HepG2 (cell line): ENCODE results near the gene GP1BA. TPM values are rescaled to one million over a fixed set of nuclear protein-coding genes. Genes with fewer than 3 reads are reported as not detected.

ENCODE experiments used
- AHR ChIP-seq: IDR thresholded peaks from 2 replicates; pipeline ENCODE4 v1.6.1; 2018; ENCODE audit warnings: missing genetic modification reagents, missing compliant biosample characterization
- GFI1 ChIP-seq: sonication (generic); formaldehyde crosslinking; IDR thresholded peaks from 2 replicates; pipeline ENCODE4 v1.5.0; 2020; ENCODE audit warnings: missing genetic modification reagents, mild to moderate bottlenecking, borderline replicate concordance
- MBD4 ChIP-seq: IDR thresholded peaks from 2 replicates; pipeline ENCODE4 v1.6.1; 2012; ENCODE audit warnings: low read length, inconsistent platforms, borderline replicate concordance
- REST ChIP-seq, 2 experiments: IDR thresholded peaks; 2 replicates each; pipeline ENCODE4 v1.6.1; 2011 to 2012; ENCODE audit warnings: low read length in 2 of 2, borderline replicate concordance in 1 of 2, low read depth in 1 of 2, mild to moderate bottlenecking in 1 of 2, moderate library complexity in 1 of 2
- THAP9 ChIP-seq: sonication (generic); formaldehyde crosslinking; IDR thresholded peaks from 2 replicates; pipeline ENCODE4; 2020; ENCODE audit warnings: missing genetic modification reagents, mild to moderate bottlenecking, borderline replicate concordance
- ZNF646 ChIP-seq: sonication (generic); formaldehyde crosslinking; IDR thresholded peaks from 2 replicates; pipeline ENCODE4 v1.9.0; 2021; ENCODE audit warnings: mild to moderate bottlenecking, missing genetic modification reagents
- ZNF841 ChIP-seq: sonication (generic); formaldehyde crosslinking; IDR thresholded peaks from 2 replicates; pipeline ENCODE4 v1.8.1; 2023; ENCODE audit warnings: missing genetic modification reagents, borderline replicate concordance
- polyA plus RNA-seq, 8 experiments: library from polyadenylated mRNA; depleted of rRNA in 3 of 8; stranded (reverse) in 7 of 8; unstranded in 1 of 8; fragments of >200 nt; fragmentation: Illumina TruSeq in 4 of 8; extraction: Trizol in 4 of 8; gene quantifications; 2 replicates each; pipeline versions ENCODE4 v1.2.1 to v1.2.3, GENCODE V29; 2011 to 2016; ENCODE audit warnings: low read depth in 4 of 8, missing spikeins in 1 of 8, mixed read lengths in 1 of 8; ENCODE audit not compliant: insufficient read depth in 1 of 8
- total RNA-seq, 5 experiments: library from RNA; depleted of rRNA; stranded (reverse); fragments of >200 nt; fragmentation: Illumina TruSeq; extraction: Trizol; gene quantifications; 2 replicates each; pipeline ENCODE4 v1.2.3, GENCODE V29; 2016; ENCODE audit warnings: low read depth in 1 of 5
- TF ChIP-seq, protein P1 (sequence below): sonication (generic); formaldehyde crosslinking; IDR thresholded peaks from 2 replicates; pipeline ENCODE4 v1.8.1; 2023; ENCODE audit warnings: missing genetic modification reagents, inconsistent platforms, borderline replicate concordance
- TF ChIP-seq, protein P2 (sequence below): sonication (generic); formaldehyde crosslinking; IDR thresholded peaks from 2 replicates; pipeline ENCODE4 v1.5.0; 2020; ENCODE audit warnings: mild to moderate bottlenecking, missing genetic modification reagents, moderate library complexity
- TF ChIP-seq, protein P3 (sequence below): sonication (generic); formaldehyde crosslinking; IDR thresholded peaks from 2 replicates; pipeline ENCODE4 v1.4.0; 2020; ENCODE audit warnings: mild to moderate bottlenecking, missing genetic modification reagents

Gene GP1BA
- total and polyA plus RNA-seq, 2 of the 13 experiments (the other 11 are each of a cell fraction or from before 2014, with no cell fraction given): not detected

DNA sequence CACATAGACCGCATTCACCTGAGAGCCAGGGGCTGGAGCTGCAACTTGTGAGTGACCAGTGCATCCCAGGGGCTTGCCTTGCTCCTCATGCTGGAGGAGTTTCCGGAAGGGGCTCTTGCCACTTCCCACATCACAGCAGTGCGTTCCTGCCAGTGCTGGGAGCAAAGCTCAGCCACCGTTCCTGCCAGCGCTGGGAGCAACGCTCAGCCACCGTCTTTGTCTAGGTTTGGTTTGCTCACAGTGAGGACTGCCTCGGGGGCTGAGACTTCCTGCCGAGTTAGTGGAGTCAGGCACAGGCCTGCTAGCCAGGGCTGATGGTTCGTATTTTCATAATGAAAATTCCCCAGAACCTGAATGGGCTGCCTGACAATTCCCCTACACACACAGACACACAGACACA, 23.8 kb upstream of the GP1BA start (continued):
- TF ChIP-seq THAP9 (CRISPR knock-in tag) (no peak), GFI1 (peak; percentile 49; the same call in 1 of the 2 replicates), AHR (CRISPR knock-in tag) (0 out of 2 replicates have a peak, but pooled peaks have one; percentile 75), REST (IDR thresholded peaks at IDR 0.05; ENCODE audit: borderline replicate concordance in 1 of 2, low read depth in 1 of 2, low read length in 2 of 2) (no peak), ZNF841 (CRISPR knock-in tag) (no peak), ZNF646 (CRISPR knock-in tag) (no peak), MBD4 (no peak)
- TF ChIP-seq, protein P1, sequence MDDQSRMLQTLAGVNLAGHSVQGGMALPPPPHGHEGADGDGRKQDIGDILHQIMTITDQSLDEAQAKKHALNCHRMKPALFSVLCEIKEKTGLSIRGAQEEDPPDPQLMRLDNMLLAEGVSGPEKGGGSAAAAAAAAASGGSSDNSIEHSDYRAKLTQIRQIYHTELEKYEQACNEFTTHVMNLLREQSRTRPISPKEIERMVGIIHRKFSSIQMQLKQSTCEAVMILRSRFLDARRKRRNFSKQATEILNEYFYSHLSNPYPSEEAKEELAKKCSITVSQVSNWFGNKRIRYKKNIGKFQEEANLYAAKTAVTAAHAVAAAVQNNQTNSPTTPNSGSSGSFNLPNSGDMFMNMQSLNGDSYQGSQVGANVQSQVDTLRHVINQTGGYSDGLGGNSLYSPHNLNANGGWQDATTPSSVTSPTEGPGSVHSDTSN (CRISPR knock-in tag): no peak
- TF ChIP-seq, protein P2, sequence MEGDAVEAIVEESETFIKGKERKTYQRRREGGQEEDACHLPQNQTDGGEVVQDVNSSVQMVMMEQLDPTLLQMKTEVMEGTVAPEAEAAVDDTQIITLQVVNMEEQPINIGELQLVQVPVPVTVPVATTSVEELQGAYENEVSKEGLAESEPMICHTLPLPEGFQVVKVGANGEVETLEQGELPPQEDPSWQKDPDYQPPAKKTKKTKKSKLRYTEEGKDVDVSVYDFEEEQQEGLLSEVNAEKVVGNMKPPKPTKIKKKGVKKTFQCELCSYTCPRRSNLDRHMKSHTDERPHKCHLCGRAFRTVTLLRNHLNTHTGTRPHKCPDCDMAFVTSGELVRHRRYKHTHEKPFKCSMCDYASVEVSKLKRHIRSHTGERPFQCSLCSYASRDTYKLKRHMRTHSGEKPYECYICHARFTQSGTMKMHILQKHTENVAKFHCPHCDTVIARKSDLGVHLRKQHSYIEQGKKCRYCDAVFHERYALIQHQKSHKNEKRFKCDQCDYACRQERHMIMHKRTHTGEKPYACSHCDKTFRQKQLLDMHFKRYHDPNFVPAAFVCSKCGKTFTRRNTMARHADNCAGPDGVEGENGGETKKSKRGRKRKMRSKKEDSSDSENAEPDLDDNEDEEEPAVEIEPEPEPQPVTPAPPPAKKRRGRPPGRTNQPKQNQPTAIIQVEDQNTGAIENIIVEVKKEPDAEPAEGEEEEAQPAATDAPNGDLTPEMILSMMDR (CRISPR knock-in tag): peak; percentile 16; the same call in 1 of the 2 replicates
- TF ChIP-seq, protein P3, sequence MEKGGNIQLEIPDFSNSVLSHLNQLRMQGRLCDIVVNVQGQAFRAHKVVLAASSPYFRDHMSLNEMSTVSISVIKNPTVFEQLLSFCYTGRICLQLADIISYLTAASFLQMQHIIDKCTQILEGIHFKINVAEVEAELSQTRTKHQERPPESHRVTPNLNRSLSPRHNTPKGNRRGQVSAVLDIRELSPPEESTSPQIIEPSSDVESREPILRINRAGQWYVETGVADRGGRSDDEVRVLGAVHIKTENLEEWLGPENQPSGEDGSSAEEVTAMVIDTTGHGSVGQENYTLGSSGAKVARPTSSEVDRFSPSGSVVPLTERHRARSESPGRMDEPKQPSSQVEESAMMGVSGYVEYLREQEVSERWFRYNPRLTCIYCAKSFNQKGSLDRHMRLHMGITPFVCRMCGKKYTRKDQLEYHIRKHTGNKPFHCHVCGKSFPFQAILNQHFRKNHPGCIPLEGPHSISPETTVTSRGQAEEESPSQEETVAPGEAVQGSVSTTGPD (CRISPR knock-in tag): no peak
